Left ventricle myocardium inferior (tissue), 1 donor: ENCODE measurements around the gene RBKS. TPM values are rescaled to one million over a fixed set of nuclear protein-coding genes. Genes with fewer than 3 reads are reported as not detected.
A peak's percentile ranks its signal among the peaks of the same experiment; 100 is the strongest.
"Not testable (repeated sequence)": the region's sequence is repeated elsewhere in the genome, so short reads cannot be mapped to it uniquely, and the experiment has no call there.

ENCODE experiments used
- DNase-seq: peaks from one replicate; pipeline ENCODE4 v3.0.0-alpha.2; 2020
- H3K27ac ChIP-seq: fragments of 200-600 bp; replicated peaks from 2 replicates; pipeline ENCODE4 v1.8.0; 2021
- H3K27me3 ChIP-seq: fragments of 200-600 bp; 2 replicates; pipeline ENCODE4 v1.8.0; 2021; ENCODE audit warnings: low read depth
- H3K36me3 ChIP-seq: fragments of 200-600 bp; 2 replicates; pipeline ENCODE4 v1.8.0; 2021
- H3K4me1 ChIP-seq: fragments of 200-600 bp; 2 replicates; pipeline ENCODE4 v1.8.0; 2021
- H3K4me3 ChIP-seq: fragments of 200-600 bp; 2 replicates; pipeline ENCODE4 v1.8.0; 2021; ENCODE audit warnings: mild to moderate bottlenecking, moderate library complexity
- H3K9me3 ChIP-seq: fragments of 200-600 bp; replicated peaks from 2 replicates; pipeline ENCODE4 v1.8.0; 2021
- intact Hi-C: fragments of 100-400 bp; cut with micrococcal nuclease; formaldehyde crosslinking; loops from one replicate; pipeline ENCODE4 v1.11.0; 2022
- total RNA-seq: library from RNA; stranded (reverse); fragmentation: NEBNext Ultra II Directional; extraction: Animal tissue kit (Norgen Biotek cat#: 25700); gene quantifications from one replicate; pipeline ENCODE4 v1.2.1, GENCODE V29; 2021
- TF ChIP-seq, protein P1 (sequence below): fragments of 200-600 bp; IDR thresholded peaks from 2 replicates; pipeline ENCODE4 v1.8.0; 2021; ENCODE audit warnings: antibody characterized with exemption, mild to moderate bottlenecking, borderline replicate concordance
- donor health status: DM: no; HTN: yes; CAD: no; lungs with severe emphysema.

Gene RBKS
- total RNA-seq, 1 donor from 2014 or later = 2.7 TPM

DNA sequence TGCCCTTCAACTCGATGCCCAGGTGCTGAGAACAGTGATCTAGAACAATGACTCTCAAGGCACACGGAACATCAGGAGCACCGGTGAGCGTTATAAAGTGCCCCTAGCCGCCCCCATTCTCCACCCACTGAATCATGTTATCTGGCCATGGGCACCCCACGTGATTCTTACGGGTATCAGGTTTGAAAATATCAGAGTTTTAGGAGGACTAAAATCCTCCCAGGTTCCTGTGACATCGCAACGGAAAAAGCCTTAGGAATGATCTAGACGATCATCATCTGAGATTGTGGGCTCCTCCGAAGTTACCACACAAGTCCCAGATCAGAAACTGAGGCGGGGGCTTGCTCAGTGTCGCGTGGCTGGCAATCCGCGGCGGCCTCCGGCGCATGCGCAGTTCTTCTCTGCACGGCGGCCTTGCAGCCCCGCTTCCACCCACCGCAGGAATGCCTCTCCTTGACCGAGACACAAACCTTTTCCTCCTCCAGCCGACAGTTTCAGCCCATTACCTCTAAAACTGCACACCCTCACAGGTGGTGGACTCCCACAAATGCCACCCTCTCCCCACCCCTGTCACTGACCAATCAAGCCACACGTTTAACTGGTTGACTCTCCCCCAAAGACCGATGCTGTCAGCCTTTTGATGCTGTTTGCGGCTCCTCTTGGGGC is 124.4 kb downstream of the RBKS start:
- DNase-seq = peak; percentile 47
- intact Hi-C loops = no loop called here
- TF ChIP-seq, protein P1, sequence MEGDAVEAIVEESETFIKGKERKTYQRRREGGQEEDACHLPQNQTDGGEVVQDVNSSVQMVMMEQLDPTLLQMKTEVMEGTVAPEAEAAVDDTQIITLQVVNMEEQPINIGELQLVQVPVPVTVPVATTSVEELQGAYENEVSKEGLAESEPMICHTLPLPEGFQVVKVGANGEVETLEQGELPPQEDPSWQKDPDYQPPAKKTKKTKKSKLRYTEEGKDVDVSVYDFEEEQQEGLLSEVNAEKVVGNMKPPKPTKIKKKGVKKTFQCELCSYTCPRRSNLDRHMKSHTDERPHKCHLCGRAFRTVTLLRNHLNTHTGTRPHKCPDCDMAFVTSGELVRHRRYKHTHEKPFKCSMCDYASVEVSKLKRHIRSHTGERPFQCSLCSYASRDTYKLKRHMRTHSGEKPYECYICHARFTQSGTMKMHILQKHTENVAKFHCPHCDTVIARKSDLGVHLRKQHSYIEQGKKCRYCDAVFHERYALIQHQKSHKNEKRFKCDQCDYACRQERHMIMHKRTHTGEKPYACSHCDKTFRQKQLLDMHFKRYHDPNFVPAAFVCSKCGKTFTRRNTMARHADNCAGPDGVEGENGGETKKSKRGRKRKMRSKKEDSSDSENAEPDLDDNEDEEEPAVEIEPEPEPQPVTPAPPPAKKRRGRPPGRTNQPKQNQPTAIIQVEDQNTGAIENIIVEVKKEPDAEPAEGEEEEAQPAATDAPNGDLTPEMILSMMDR = no peak
- H3K27me3 ChIP-seq = no peaks in the 10 kb centered on the region
- no peaks in the 10 kb centered on the region for H3K36me3 ChIP-seq
- H3K4me3 ChIP-seq = peak overlapping the region; percentile 56
- peaks cover 8% of the 10 kb centered on the region for H3K4me1 ChIP-seq
- no peaks in the 10 kb centered on the region for H3K9me3 ChIP-seq
- H3K27ac ChIP-seq = peak overlapping the region; percentile 16

DNA sequence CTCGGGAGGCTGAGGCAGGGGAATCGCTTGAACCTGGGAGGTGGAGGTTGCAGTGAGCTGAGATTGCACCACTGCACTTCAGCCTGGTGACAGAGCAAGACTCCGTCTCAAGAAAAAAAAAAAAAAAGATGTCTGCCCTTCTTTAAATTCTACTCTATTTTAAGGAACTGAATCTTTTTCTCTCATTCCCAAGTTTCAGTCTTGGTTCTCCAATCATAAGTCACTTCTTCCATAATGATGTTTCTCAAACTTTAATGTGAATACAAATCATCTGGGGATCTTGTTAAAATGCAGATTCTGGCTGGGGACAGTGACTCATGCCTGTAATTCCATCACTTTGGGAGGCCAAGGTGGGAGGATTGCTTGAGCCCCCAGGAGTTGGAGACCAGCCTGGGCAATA is 125.7 kb downstream of the RBKS start:
- H3K27ac ChIP-seq, H3K27me3 ChIP-seq, H3K4me1 ChIP-seq, intact Hi-C loops, DNase-seq, H3K36me3 ChIP-seq, H3K9me3 ChIP-seq, H3K4me3 ChIP-seq: not testable (repeated sequence)

DNA sequence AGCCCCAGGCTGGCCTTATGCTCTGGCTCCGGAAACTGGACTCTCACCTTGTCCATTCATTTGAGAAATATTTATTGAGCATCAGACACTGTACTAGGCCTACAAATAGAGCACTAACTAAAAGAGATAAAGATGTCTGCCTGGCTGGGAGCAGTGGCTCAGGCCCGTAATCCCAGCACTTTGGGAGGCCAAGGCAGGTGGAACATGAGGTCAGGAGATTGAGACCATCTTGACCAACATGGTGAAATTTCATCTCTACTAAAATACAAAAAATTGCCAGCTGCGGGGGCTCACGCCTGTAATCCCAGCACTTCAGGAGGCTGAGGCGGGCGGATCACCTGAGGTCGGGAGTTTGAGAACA is 126.3 kb downstream of the RBKS start:
- intact Hi-C loops = no loop called here
- Histone ChIP-seq H3K4me3 (no peak overlapping the region), H3K9me3 (no peaks in the 10 kb centered on the region), H3K4me1 (peaks cover 8% of the 10 kb centered on the region), H3K36me3 (no peaks in the 10 kb centered on the region), H3K27me3 (no peaks in the 10 kb centered on the region), H3K27ac (no peak overlapping the region)
- no peak for DNase-seq
- TF ChIP-seq, protein P1 = no peak

DNA sequence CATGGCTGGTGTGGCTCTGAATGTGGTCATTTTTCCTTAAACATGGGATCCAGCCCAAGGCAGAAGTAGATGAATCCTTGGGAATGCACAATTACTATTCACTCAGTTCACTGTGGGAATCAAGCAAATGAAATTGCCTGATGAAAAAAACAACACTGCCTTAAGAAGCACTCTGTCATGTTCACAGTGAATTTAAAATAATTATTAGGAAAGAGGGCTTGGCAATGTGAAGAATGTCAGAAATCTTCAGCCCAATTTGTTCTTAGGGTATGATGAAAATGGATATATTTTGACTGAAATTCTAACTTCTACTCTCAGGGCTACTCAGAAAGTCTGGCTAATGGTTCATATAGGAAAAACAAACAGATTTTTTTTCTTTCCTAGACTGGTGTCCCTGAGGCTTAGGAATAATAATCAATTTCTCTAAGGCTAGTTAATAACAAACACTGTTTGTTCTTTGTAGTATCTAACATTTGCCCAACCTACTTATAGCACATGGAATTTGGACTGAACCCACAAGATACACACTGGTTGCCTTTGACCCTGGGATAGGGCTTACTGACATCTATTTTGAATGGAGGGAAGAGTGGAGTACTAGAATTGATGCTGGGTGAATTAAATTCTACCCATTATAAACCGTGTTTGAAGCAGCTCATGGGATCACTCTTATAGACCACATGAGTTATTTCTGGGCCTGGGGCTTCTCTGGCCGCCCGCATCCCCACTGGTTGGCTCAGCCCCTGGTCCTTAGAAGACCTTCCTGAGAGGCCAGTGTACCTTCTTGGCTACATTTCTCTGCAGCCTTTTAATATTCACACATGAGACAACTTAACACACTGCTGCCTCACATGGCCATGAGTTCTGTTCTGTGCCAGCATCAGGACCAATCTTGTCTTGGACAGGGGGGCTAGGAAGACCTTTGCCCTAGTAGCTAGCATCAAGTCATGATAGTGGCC is 127.0 kb downstream of the RBKS start:
- Histone ChIP-seq H3K27ac (no peak overlapping the region), H3K4me1 (peaks cover 8% of the 10 kb centered on the region), H3K4me3 (no peak overlapping the region), H3K36me3 (no peaks in the 10 kb centered on the region), H3K9me3 (no peaks in the 10 kb centered on the region), H3K27me3 (no peaks in the 10 kb centered on the region)
- TF ChIP-seq, protein P1 = no peak
- no peak for DNase-seq
- intact Hi-C loops = no loop called here

DNA sequence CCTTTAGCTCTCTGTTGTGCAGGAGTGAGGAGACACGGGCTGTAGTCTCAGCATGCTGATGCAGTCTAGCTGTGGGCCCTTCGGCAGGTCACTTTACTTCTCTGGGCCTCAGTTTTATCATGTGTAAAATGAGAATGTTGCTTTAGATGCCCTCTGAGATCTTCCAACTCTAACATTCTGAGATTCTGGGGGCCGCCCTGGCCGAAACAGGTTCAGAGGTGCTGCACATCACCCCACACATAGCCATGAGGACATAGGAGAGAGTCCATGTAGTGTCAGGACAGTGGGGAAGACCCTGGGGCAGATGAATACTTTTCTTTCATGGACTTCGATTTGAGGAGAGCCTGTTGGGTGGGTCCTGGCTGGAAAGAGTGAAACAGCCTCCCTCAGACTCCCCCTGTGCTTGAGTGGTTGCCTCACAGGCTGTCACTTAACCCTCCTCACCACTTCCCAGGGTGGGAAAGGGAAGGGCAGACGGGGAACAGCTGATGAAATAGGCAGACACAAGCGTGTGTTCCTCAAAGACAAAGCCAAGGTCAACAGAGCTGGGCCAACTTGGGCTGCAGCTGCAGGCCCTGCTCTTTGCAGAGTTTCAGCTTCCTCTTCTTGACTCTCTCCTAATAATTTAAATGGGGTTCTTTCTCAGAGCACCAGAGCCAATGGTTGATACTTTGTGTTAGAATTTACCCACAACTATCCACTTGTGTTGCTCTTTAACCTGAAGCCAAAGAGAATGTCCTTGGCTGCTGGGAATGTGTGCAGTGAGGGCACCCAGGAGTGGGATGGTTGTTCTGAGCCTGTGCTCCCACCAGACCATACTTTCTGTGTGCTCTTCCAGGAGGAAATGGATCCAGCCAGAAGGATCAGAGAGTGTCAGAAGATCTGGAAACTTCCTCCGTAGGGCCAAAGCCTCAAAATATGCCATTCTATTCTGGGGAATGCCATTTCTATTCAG is 133.4 kb downstream of the RBKS start:
- DNase-seq = peak; percentile 45
- Histone ChIP-seq H3K4me1 (peaks cover 19% of the 10 kb centered on the region), H3K4me3 (no peak overlapping the region), H3K9me3 (no peaks in the 10 kb centered on the region), H3K27me3 (no peaks in the 10 kb centered on the region), H3K36me3 (no peaks in the 10 kb centered on the region), H3K27ac (peak overlapping the region; percentile 21)
- intact Hi-C loops = no loop called here
- TF ChIP-seq, protein P1 = no peak
